HG03558 (cell line): ENCODE results near the gene ANKRD7.
A peak's percentile ranks its signal among the peaks of the same experiment; 100 is the strongest.

Source experiments
- ATAC-seq: cut with Tn5 transposase; IDR thresholded peaks from one replicate; pipeline ENCODE4 v1.9.1; 2021; ENCODE audit warnings: moderate number of reproducible peaks; ENCODE audit not compliant: unreplicated experiment; ENCODE audit errors: extremely low read depth

Gene ANKRD7

GRCh38 chr7:118224521-118224920, at the start of gene ANKRD7:
ANKRD7 (plus strand) TSS chr7:118224704; CDS start chr7:118224831, 127 bp downstream.
- no peak for ATAC-seq

- no peak for ATAC-seq
Measured at GRCh38 chr7:118175740-118176139, 48.8 kb upstream of the ANKRD7 start.

- no peak for ATAC-seq
Measured at GRCh38 chr7:118179191-118179590, 45.3 kb upstream of the ANKRD7 start.

- ATAC-seq: no peak
Measured at GRCh38 chr7:118182593-118183427, 41.7 kb upstream of the ANKRD7 start.

GRCh38 chr7:118183428-118183785, 41.1 kb upstream of the ANKRD7 start:
- ATAC-seq: no peak

- ATAC-seq: peak; percentile 96
Measured at GRCh38 chr7:118183786-118184564, 40.5 kb upstream of the ANKRD7 start, which contains the start of gene LSM8. LSM8 (plus strand) TSS chr7:118184164; CDS start chr7:118184224, 60 bp downstream.

- no peak for ATAC-seq
Measured at GRCh38 chr7:118184565-118184940, 40.0 kb upstream of the ANKRD7 start.

GRCh38 chr7:118185163-118185860, 39.2 kb upstream of the ANKRD7 start:
- no peak for ATAC-seq

GRCh38 chr7:118186501-118186900, 38.0 kb upstream of the ANKRD7 start:
- ATAC-seq: no peak

- ATAC-seq: no peak
Measured at GRCh38 chr7:118194571-118194970, 29.9 kb upstream of the ANKRD7 start.

GRCh38 chr7:118195837-118196474, 28.5 kb upstream of the ANKRD7 start:
- ATAC-seq: peak; percentile 59

GRCh38 chr7:118202061-118202460, 22.4 kb upstream of the ANKRD7 start:
- no peak for ATAC-seq

- peak; percentile 92 for ATAC-seq
Measured at GRCh38 chr7:118214051-118214832, 10.3 kb upstream of the ANKRD7 start.

- ATAC-seq: no peak
Measured at GRCh38 chr7:118214833-118215182, 9.7 kb upstream of the ANKRD7 start.

GRCh38 chr7:118217210-118217619, 7.3 kb upstream of the ANKRD7 start:
- ATAC-seq: no peak

- ATAC-seq: no peak
Measured at GRCh38 chr7:118218413-118219156, 5.9 kb upstream of the ANKRD7 start.

GRCh38 chr7:118219157-118219512, 5.4 kb upstream of the ANKRD7 start:
- no peak for ATAC-seq

GRCh38 chr7:118220583-118220982, 3.9 kb upstream of the ANKRD7 start:
- no peak for ATAC-seq

- ATAC-seq: no peak
Measured at GRCh38 chr7:118222591-118222990, 1.9 kb upstream of the ANKRD7 start.
